Measurements from ENCODE around the gene CHST15.

CHST15 gene

GRCh38 chr10:123997486-123998196, 95.8 kb downstream of the CHST15 start:
- H2AFZ ChIP-seq (ENCODE audit: low read length), result no peak overlapping the region
- no peaks in the 10 kb centered on the region for H4K20me1 ChIP-seq (ENCODE audit: insufficient read depth, low read length, poor library complexity, severe bottlenecking)
- H3K9ac ChIP-seq (ENCODE audit: low read depth, low read length, poor library complexity, severe bottlenecking), result no peak overlapping the region
- H3K4me2 ChIP-seq (ENCODE audit: low read depth, low read length, poor library complexity, severe bottlenecking), result no peak overlapping the region
- H3K79me2 ChIP-seq (ENCODE audit: insufficient read depth, low read length), result no peaks in the 10 kb centered on the region
- TF ChIP-seq EZH2phosphoT487 (IDR thresholded peaks at IDR 0.05; ENCODE audit: borderline replicate concordance) (no peak), CTCF (conservative IDR thresholded peaks at IDR 0.05; ENCODE audit: low read length) (no peak)
- no peaks in the 10 kb centered on the region for H3K27me3 ChIP-seq (ENCODE audit: insufficient read depth, low read length, poor library complexity, severe bottlenecking)
- no peaks in the 10 kb centered on the region for H3K9me3 ChIP-seq (ENCODE audit: insufficient read depth, low read depth, low read length)
- H3K9me2 ChIP-seq (replicated peaks; ENCODE audit: low read depth, low read length), result no peaks in the 10 kb centered on the region
- no peaks in the 10 kb centered on the region for H3K36me3 ChIP-seq (ENCODE audit: insufficient read depth, low read length)
- H3K4me1 ChIP-seq (ENCODE audit: insufficient read depth, low read length, poor library complexity, severe bottlenecking), result no peaks in the 10 kb centered on the region
- no peaks in the 10 kb centered on the region for H3F3A ChIP-seq (ENCODE audit: low read depth)
- H3K4me3 ChIP-seq (ENCODE audit: low read length, poor library complexity, severe bottlenecking), result no peak overlapping the region

GRCh38 chr10:123997013-123997412, 96.4 kb downstream of the CHST15 start:
- no peaks in the 10 kb centered on the region for H3K9me3 ChIP-seq (ENCODE audit: insufficient read depth, low read depth, low read length)
- H3K4me1 ChIP-seq (ENCODE audit: insufficient read depth, low read length, poor library complexity, severe bottlenecking), result no peaks in the 10 kb centered on the region
- no peaks in the 10 kb centered on the region for H3F3A ChIP-seq (ENCODE audit: low read depth)
- TF ChIP-seq CTCF (conservative IDR thresholded peaks at IDR 0.05; ENCODE audit: low read length), result no peak
- no peak for TF ChIP-seq EZH2phosphoT487 (IDR thresholded peaks at IDR 0.05; ENCODE audit: borderline replicate concordance)
- H3K27me3 ChIP-seq (ENCODE audit: insufficient read depth, low read length, poor library complexity, severe bottlenecking), result no peaks in the 10 kb centered on the region
- H3K36me3 ChIP-seq (ENCODE audit: insufficient read depth, low read length), result no peaks in the 10 kb centered on the region
- no peak overlapping the region for H2AFZ ChIP-seq (ENCODE audit: low read length)
- H4K20me1 ChIP-seq (ENCODE audit: insufficient read depth, low read length, poor library complexity, severe bottlenecking), result no peaks in the 10 kb centered on the region
- H3K4me3 ChIP-seq (ENCODE audit: low read length, poor library complexity, severe bottlenecking), result no peak overlapping the region
- no peak overlapping the region for H3K4me2 ChIP-seq (ENCODE audit: low read depth, low read length, poor library complexity, severe bottlenecking)
- H3K9me2 ChIP-seq (replicated peaks; ENCODE audit: low read depth, low read length), result no peaks in the 10 kb centered on the region
- no peaks in the 10 kb centered on the region for H3K79me2 ChIP-seq (ENCODE audit: insufficient read depth, low read length)
- no peak overlapping the region for H3K9ac ChIP-seq (ENCODE audit: low read depth, low read length, poor library complexity, severe bottlenecking)

GRCh38 chr10:123996302-123996701, 97.1 kb downstream of the CHST15 start:
- H3K4me2 ChIP-seq (ENCODE audit: low read depth, low read length, poor library complexity, severe bottlenecking), result no peak overlapping the region

More at GRCh38 chr10:123996302-123996701, 97.1 kb downstream of the CHST15 start:
- no peak overlapping the region for H3K4me3 ChIP-seq (ENCODE audit: low read length, poor library complexity, severe bottlenecking)
- TF ChIP-seq EZH2phosphoT487 (IDR thresholded peaks at IDR 0.05; ENCODE audit: borderline replicate concordance) (no peak), CTCF (conservative IDR thresholded peaks at IDR 0.05; ENCODE audit: low read length) (no peak)
- no peak overlapping the region for H3K9ac ChIP-seq (ENCODE audit: low read depth, low read length, poor library complexity, severe bottlenecking)
- H3K9me3 ChIP-seq (ENCODE audit: insufficient read depth, low read depth, low read length), result no peaks in the 10 kb centered on the region
- H3K9me2 ChIP-seq (replicated peaks; ENCODE audit: low read depth, low read length), result no peaks in the 10 kb centered on the region
- H3K27me3 ChIP-seq (ENCODE audit: insufficient read depth, low read length, poor library complexity, severe bottlenecking), result no peaks in the 10 kb centered on the region
- H4K20me1 ChIP-seq (ENCODE audit: insufficient read depth, low read length, poor library complexity, severe bottlenecking), result no peaks in the 10 kb centered on the region
- H3K36me3 ChIP-seq (ENCODE audit: insufficient read depth, low read length), result no peaks in the 10 kb centered on the region
- no peaks in the 10 kb centered on the region for H3K79me2 ChIP-seq (ENCODE audit: insufficient read depth, low read length)
- no peaks in the 10 kb centered on the region for H3F3A ChIP-seq (ENCODE audit: low read depth)
- H3K4me1 ChIP-seq (ENCODE audit: insufficient read depth, low read length, poor library complexity, severe bottlenecking), result no peaks in the 10 kb centered on the region
- H2AFZ ChIP-seq (ENCODE audit: low read length), result no peak overlapping the region

All from Loucy (cell line).